ENCODE data around the gene GIMAP1. TPM values are rescaled to one million over a fixed set of nuclear protein-coding genes. Genes with fewer than 3 reads are reported as not detected.

The GIMAP1 gene
- total RNA-seq, 1 donor from 2014 or later: not detected

DNA sequence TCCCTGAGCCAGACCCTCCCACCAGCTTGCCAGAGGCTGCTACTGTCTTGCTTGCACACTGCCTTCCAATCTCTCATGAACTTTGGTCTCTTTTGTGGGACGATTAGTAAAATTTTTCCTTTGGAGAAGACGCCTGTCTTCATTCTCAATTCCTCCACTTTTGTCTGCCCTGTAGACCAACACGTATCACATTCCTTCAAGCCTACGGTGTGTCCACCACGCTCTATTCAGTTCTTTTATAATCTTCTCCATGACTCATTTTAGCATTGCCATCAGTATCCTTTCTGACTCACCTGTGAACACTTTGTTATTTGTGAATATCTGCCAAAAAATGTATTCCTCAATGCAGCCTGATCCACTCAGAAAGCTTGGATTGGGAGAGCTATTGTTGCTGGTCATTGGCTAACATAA lies 22.2 kb downstream of the GIMAP1 start:
- Mint-ChIP-seq H3K27ac (ENCODE audit: unreplicated experiment) (no peak overlapping the region), H3K27me3 (ENCODE audit: low read depth) (peaks cover 14% of the 10 kb centered on the region)

DNA sequence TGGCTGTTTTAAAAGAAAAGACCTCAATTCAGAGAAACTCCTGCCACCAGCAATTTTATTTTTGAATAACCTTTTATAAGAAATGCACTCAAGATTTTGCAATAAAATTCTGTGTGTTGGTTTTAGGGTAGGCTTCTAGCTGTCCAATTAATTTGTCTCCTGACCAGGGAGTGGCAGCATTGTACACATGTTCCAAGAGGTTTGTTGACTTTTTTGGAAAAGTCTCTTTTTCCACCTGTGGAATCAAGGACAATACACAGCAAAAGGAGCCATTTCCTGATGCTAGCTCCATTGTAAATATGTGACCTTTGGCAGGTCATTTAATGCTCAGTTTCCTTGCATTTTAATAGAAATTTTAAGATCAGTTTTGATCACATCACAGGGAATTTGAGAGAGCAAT lies 22.6 kb downstream of the GIMAP1 start:
- Mint-ChIP-seq H3K36me3 (ENCODE audit: low read depth) (no peaks in the 10 kb centered on the region), H3K27me3 (ENCODE audit: low read depth) (peaks cover 14% of the 10 kb centered on the region), H3K4me1 (ENCODE audit: low read depth) (no peaks in the 10 kb centered on the region), H3K9me3 (ENCODE audit: low read depth) (peaks cover 3% of the 10 kb centered on the region), H3K27ac (ENCODE audit: unreplicated experiment) (no peak overlapping the region), H3K4me3 (ENCODE audit: unreplicated experiment) (no peak overlapping the region)
- TF ChIP-seq CTCF (IDR thresholded peaks at IDR 0.05): no peak
- no peak for DNase-seq (ENCODE audit: low spot score)

More for the DNA sequence above, 22.2 kb downstream of the GIMAP1 start:
- Mint-ChIP-seq H3K36me3 (ENCODE audit: low read depth) (no peaks in the 10 kb centered on the region), H3K4me3 (ENCODE audit: unreplicated experiment) (no peak overlapping the region), H3K4me1 (ENCODE audit: low read depth) (no peaks in the 10 kb centered on the region), H3K9me3 (ENCODE audit: low read depth) (peaks cover 3% of the 10 kb centered on the region)
- no peak for TF ChIP-seq CTCF (IDR thresholded peaks at IDR 0.05)
- no peak for DNase-seq (ENCODE audit: low spot score)

DNA sequence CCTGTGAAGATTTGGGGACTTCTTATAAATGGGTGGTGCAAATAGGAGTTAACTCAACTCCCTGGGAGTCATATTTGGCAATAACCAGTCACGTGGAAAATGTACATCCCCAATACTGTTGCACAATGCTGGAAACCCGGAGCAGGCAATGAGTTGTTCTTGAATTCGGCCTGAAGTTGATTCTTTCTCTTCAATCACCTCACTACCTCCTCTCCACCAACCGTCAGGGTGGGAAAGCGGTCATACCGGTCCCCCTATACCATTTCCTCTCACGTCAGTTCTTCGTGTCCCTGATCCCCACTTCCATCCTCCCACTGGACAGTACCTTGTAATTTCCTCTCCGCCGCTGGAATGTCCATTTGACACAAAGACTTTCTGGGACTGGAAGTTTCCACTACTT lies 23.6 kb downstream of the GIMAP1 start:
- Mint-ChIP-seq H3K27ac (ENCODE audit: unreplicated experiment) (no peak overlapping the region), H3K36me3 (ENCODE audit: low read depth) (no peaks in the 10 kb centered on the region), H3K4me1 (ENCODE audit: low read depth) (no peaks in the 10 kb centered on the region), H3K4me3 (ENCODE audit: unreplicated experiment) (no peak overlapping the region), H3K27me3 (ENCODE audit: low read depth) (peaks cover 17% of the 10 kb centered on the region), H3K9me3 (ENCODE audit: low read depth) (peaks cover 3% of the 10 kb centered on the region)
- no peak for TF ChIP-seq CTCF (IDR thresholded peaks at IDR 0.05)
- no peak for DNase-seq (ENCODE audit: low spot score)

DNA sequence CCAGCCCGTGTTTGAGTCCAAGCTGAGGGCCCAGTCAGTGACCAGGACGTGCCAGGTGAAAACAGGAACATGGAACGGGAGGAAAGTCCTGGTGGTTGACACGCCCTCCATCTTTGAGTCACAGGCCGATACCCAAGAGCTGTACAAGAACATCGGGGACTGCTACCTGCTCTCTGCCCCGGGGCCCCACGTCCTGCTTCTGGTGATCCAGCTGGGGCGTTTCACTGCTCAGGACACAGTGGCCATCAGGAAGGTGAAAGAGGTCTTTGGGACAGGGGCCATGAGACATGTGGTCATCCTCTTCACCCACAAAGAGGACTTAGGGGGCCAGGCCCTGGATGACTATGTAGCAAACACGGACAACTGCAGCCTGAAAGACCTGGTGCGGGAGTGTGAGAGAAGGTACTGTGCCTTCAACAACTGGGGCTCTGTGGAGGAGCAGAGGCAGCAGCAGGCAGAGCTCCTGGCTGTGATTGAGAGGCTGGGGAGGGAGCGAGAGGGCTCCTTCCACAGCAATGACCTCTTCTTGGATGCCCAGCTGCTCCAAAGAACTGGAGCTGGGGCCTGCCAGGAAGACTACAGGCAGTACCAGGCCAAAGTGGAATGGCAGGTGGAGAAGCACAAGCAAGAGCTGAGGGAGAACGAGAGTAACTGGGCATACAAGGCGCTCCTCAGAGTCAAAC lies 26.0 kb downstream of the GIMAP1 start:
- H3K27ac Mint-ChIP-seq (ENCODE audit: unreplicated experiment): no peak overlapping the region
- H3K4me1 Mint-ChIP-seq (ENCODE audit: low read depth): no peaks in the 10 kb centered on the region
- no peak for DNase-seq (ENCODE audit: low spot score)
- H3K36me3 Mint-ChIP-seq (ENCODE audit: low read depth): no peaks in the 10 kb centered on the region
- H3K4me3 Mint-ChIP-seq (ENCODE audit: unreplicated experiment): no peak overlapping the region
- peaks cover 3% of the 10 kb centered on the region for H3K9me3 Mint-ChIP-seq (ENCODE audit: low read depth)
- H3K27me3 Mint-ChIP-seq (ENCODE audit: low read depth): peaks cover 15% of the 10 kb centered on the region
- no peak for TF ChIP-seq CTCF (IDR thresholded peaks at IDR 0.05)

GRCh38 chr7:150744041-150744656 lies 27.7 kb downstream of the GIMAP1 start:
- no peak for TF ChIP-seq CTCF (IDR thresholded peaks at IDR 0.05)
- H3K9me3 Mint-ChIP-seq (ENCODE audit: low read depth): peaks cover 3% of the 10 kb centered on the region
- no peaks in the 10 kb centered on the region for H3K4me1 Mint-ChIP-seq (ENCODE audit: low read depth)
- H3K27me3 Mint-ChIP-seq (ENCODE audit: low read depth): peaks cover 9% of the 10 kb centered on the region
- H3K36me3 Mint-ChIP-seq (ENCODE audit: low read depth): no peaks in the 10 kb centered on the region
- H3K4me3 Mint-ChIP-seq (ENCODE audit: unreplicated experiment): no peak overlapping the region
- no peak overlapping the region for H3K27ac Mint-ChIP-seq (ENCODE audit: unreplicated experiment)
- no peak for DNase-seq (ENCODE audit: low spot score)
